Measurements from ENCODE around the gene TSPAN8.
A peak's percentile ranks its signal among the peaks of the same experiment; 100 is the strongest.

The TSPAN8 gene

GRCh38 chr12:71157601-71158233 lies at the start of gene TSPAN8:
Gene TSPAN8 (minus strand): TSS chr12:71157999. CDS start chr12:71157678, 321 bp downstream.
- peak within 1 kb of the TSS; percentile 48 to 51 for H3K4me3 ChIP-seq
- H3K4me1 ChIP-seq: peaks cover 0 to 34% (median 9%) of the 10 kb centered on the region in 4 donors
- intact Hi-C loops (cut with DNase I; ENCODE audit: low total_unique reads): no loop called here
- TF ChIP-seq CTCF (IDR thresholded peaks at IDR 0.05): no peak
- peak within 1 kb of the TSS; percentile 68 to 76 for H3K27ac ChIP-seq
- H3K27me3 ChIP-seq: no peaks in the 10 kb centered on the region
- no peaks in the 10 kb centered on the region for H3K9me3 ChIP-seq
- no peaks in the 10 kb centered on the region for H3K36me3 ChIP-seq
- DNase-seq: no peak

- Histone ChIP-seq H3K27me3 (no peaks in the 10 kb centered on the region), H3K27ac (no peak overlapping the region), H3K4me3 (no peak overlapping the region), H3K9me3 (peaks cover 0 to 4% (median 0%) of the 10 kb centered on the region in 3 donors), H3K36me3 (no peaks in the 10 kb centered on the region), H3K4me1 (peaks cover 0 to 11% (median 0%) of the 10 kb centered on the region in 4 donors)
- intact Hi-C loops (cut with DNase I; ENCODE audit: low total_unique reads): no loop called here
- DNase-seq: no peak
- TF ChIP-seq CTCF (IDR thresholded peaks at IDR 0.05): no peak
Measured at GRCh38 chr12:71201136-71201679, 43.4 kb upstream of the TSPAN8 start.

- no peak for DNase-seq
- H3K4me1 ChIP-seq: peaks cover 0 to 6% (median 0%) of the 10 kb centered on the region in 4 donors
- intact Hi-C loops (cut with DNase I; ENCODE audit: low total_unique reads): no loop called here
- H3K36me3 ChIP-seq: no peaks in the 10 kb centered on the region
- H3K27ac ChIP-seq: no peak overlapping the region
- H3K9me3 ChIP-seq: peaks cover 0 to 4% (median 0%) of the 10 kb centered on the region in 3 donors
- TF ChIP-seq CTCF (IDR thresholded peaks at IDR 0.05): no peak
- no peak overlapping the region for H3K4me3 ChIP-seq
- H3K27me3 ChIP-seq: no peaks in the 10 kb centered on the region
Measured at GRCh38 chr12:71200706-71201105, 42.9 kb upstream of the TSPAN8 start.

- DNase-seq: no peak
- Histone ChIP-seq H3K4me1 (no peaks in the 10 kb centered on the region), H3K9me3 (no peaks in the 10 kb centered on the region), H3K27ac (no peak overlapping the region), H3K27me3 (no peaks in the 10 kb centered on the region), H3K36me3 (no peaks in the 10 kb centered on the region), H3K4me3 (no peak overlapping the region)
- intact Hi-C loops (cut with DNase I; ENCODE audit: low total_unique reads): no loop called here
- TF ChIP-seq CTCF (IDR thresholded peaks at IDR 0.05): no peak
Measured at GRCh38 chr12:71197460-71197859, 39.7 kb upstream of the TSPAN8 start.

GRCh38 chr12:71195338-71195896 lies 37.6 kb upstream of the TSPAN8 start:
- Histone ChIP-seq H3K9me3 (no peaks in the 10 kb centered on the region), H3K4me1 (no peaks in the 10 kb centered on the region), H3K27ac (no peak overlapping the region), H3K27me3 (no peaks in the 10 kb centered on the region), H3K36me3 (no peaks in the 10 kb centered on the region), H3K4me3 (no peak overlapping the region)
- intact Hi-C loops (cut with DNase I; ENCODE audit: low total_unique reads): no loop called here
- no peak for TF ChIP-seq CTCF (IDR thresholded peaks at IDR 0.05)
- no peak for DNase-seq
